RKO (cell line): ENCODE data around the gene HSD11B1L.
"Not testable (repeated sequence)": the region's sequence is repeated elsewhere in the genome, so short reads cannot be mapped to it uniquely, and the experiment has no call there.

ENCODE experiments used
- DNase-seq: peaks from one replicate; pipeline ENCODE4 v3.0.0-alpha.2; 2016; ENCODE audit warnings: low spot score

Gene HSD11B1L

DNA sequence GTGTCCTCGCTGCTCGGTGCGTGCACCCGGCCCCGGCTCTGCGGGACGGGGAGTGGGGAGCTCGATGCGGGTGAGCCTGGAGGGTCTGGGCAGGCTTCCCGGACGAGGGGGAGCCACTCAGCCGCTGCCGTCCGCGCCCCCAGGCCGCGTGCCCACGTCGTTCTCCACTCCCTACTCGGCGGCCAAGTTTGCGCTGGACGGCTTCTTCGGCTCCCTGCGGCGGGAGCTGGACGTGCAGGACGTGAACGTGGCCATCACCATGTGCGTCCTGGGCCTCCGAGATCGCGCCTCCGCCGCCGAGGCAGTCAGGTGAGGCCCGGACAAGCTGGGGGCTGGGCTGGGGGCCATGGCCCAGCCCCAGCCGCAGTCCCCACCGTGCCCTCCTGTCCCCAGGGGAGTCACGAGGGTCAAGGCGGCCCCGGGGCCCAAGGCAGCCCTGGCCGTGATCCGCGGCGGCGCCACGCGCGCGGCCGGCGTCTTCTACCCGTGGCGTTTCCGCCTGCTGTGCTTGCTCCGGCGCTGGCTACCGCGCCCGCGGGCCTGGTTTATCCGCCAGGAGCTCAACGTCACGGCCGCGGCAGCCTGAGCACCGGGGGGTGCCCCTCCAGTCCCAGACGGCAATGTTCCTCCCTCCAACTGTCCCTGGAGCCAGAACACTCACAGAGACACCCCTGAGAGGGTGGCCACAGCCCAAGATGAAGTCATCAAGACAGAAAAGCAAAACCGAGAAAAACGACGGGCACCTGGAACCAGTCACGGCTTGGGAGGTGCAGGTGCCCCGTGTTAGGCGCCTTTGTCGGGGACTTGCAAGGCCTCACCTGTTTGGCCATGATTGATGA is 6.8 kb downstream of the HSD11B1L start:
- DNase-seq: no peak

DNA sequence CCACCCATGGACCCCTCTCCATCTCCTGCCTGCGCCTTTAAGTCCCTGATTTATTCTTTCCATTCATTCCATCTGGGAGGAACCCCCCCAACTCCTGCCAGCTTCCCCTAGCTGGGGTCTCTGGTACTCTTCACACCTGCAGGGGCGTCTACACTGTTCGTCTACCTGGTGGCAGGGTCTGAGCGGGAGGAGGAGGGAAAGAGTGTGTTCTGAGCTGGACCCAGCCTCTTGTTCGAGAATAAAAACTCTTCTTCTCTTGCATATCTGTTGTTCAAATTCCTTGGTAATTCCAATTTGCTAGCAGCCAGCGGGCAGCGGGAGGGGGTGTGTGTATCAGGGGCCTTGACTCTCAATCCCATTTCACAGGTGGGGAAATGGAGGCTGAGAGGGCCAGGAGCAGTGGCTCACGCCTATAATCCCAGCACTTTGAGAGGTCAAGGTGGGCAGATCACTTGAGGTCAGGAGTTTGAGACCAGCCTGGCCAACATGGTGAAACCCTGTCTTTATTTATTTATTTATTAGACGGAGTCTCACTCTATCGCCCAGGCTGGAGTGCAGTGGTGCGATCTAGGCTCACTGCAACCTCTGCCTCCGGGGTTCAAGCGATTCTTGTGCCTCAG is 7.5 kb downstream of the HSD11B1L start:
- not testable (repeated sequence) for DNase-seq

DNA sequence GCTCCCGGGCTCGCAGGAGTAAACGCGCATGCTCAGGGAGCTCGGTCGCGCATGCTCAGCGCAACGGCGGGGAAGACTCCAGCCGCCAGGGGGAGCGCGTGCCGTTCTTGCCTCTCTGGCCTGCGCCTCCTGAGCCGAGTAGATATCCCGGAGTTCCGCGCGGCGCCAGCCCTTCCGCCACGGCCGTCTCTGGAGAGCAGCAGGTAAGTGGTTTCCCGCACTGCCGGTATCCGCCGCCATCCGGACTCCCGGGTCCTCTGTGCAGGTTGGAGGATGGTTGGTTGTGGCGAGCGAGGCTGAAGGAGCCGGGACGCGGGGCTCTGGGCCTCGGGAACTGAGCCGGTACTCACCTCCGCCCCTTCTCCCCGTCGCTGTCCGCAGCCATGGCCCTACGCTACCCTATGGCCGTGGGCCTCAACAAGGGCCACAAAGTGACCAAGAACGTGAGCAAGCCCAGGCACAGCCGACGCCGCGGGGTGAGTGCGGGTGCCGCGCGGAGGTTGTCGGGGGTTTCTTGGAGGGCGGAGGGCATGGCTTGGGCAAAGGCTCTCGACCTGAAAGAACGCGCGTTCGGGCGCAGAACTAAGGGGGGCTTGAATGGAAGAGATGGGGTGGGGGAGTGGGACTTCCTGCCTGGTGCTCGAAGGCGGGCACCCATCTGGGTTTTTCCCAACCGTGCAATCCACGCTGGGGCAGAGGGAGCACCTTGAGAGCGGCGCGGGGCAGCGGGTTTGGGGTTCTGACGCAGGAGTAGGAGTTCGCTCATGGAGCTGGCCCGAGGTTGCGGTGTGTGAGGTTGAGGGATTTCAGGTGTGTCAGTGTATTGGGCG is 9.5 kb downstream of the HSD11B1L start, which contains the start of gene RPL36:
Gene RPL36 (plus strand): TSS at position 171 of the 830 bp plus-strand sequence. CDS start 213 bp downstream, at position 384.
- DNase-seq: peak; percentile 94

DNA sequence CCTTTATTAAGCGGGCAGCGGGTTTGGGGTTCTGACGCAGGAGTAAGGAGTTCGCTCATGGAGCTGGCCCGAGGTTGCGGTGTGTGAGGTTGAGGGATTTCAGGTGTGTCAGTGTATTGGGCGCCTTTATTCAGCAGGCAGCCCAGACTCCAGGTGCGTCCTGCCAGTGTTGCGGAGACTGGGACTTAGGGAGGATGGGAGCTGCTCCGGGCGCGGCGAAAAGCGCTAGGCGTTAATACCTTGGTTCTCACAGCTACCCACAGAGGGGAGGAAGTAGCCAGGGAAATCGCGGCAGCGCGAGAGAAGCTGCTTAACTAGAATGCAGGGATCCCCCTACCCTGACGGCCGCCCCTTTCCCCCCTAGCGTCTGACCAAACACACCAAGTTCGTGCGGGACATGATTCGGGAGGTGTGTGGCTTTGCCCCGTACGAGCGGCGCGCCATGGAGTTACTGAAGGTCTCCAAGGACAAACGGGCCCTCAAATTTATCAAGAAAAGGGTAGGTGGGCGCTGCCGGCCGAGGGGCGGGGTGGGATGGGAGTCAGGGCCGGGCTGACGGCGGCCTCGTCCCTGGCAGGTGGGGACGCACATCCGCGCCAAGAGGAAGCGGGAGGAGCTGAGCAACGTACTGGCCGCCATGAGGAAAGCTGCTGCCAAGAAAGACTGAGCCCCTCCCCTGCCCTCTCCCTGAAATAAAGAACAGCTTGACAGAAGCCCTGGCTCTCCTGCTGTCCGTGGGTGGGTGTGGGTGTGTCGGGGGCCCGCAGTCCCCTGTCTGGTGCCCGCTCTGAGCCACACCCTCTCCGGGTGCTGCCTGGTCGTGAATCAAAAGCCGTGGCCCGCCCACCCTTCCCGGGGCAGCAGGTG is 10.4 kb downstream of the HSD11B1L start:
- DNase-seq: peak; percentile 80

DNA sequence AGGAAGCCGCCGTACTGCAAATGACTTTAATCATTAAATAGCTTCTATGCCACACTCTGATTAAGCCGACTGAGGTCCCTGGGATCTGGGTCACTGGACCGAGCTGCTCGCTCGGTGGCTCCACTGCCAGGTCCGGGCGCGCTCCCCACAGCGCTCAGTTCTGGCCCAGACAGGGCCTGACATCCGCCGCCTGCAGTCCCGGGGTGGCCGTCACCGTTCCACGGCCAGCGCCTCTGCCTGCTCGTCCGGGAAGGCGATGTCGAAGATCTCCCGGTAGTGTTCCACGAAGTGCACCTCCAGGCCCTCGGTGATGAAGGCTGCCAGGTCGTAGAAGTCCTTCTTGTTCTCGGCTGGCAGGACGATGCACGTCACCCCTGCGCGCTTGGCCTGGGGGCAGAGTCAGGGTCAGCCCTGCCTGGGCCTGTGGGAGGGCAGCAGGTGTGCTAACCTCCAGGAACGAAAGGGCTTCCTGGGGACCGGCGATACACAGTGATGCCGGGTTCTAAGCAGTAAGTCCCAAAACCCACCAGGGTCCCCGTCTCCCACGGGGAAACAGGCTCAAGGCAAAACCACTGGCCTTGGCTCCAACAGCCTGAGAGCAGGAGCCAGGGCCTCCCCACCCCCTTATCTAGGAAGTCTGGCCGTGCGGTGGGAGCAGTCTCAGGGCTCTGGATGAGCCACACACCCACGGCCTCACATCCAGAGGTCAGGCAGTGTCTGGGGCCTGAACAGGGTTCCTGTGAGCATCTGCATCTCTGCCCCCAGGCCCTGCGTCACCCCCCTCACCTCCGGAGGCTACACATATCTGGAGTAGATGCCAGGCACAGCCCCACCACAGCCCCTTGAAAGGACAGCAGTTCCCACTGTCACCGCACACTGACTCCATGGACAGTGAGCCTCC is 11.2 kb downstream of the HSD11B1L start:
- peak; percentile 74 for DNase-seq

DNA sequence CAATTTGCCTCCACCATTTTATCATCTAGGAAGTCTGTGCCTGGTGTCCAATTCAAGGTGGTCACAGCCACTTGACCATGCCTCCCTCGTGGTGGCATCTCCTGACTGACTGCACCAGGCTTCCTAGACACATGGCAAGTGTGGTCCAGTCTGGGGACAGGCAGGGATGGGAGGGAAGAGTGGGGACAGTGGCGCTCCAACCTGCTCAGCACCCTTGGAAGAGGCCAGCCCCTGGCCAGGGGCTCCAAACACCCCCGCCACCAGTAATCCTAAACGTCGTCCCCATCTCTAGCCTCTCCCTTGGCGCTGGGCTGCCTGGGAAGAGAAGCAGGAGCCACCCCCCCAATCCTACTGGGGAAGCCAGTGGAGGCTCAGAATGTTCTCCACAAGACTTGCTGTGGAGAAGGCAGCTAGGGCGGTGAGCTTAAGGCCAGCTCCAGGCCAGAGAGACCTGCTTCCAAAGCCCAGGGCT is 11.9 kb downstream of the HSD11B1L start:
- DNase-seq: no peak

DNA sequence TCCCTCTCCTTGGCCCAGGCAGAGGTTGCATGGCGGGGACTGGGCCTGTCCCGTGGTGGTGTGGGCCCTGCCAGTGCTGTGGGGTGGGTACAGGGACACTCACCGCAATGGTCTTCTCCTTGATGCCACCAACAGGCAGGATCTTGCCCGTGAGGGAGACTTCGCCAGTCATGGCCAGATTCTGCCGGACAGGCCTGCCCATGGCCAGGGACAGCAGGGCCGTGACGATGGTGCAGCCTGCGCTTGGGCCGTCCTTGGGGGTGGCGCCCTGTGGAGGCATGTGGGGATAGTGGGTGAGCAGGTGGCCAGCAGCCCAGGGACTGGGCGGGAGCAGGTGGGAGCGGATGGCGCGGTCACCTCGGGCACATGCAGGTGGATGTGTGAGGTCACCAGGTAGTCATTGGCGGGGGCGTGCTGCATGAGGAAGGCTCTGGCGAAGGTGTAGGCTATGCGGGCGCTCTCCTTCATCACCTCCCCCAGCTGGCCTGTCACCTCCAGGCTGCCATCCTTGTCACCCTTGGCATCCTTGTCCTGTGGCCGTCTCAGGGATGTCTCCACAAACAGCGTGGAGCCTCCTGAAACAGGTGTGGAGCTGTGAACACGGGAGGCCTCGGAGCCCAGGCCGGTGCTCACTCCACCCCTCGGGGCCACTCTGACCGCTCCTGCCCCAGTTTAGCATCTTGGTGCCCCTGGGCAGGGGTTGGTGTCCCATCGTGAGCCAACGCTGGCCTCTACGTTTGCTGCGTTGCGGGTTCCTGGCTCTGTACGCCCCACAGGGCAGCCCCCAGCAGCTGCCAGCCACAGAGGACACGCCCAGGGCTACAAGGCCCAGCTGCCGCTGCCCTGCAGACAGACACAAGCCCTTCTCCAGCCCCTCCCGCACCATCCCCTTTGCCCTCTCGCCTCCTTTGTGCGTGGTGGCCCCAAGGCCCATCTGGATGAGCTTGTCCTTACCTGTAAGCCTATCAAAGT is 12.7 kb downstream of the HSD11B1L start:
- DNase-seq: no peak

DNA sequence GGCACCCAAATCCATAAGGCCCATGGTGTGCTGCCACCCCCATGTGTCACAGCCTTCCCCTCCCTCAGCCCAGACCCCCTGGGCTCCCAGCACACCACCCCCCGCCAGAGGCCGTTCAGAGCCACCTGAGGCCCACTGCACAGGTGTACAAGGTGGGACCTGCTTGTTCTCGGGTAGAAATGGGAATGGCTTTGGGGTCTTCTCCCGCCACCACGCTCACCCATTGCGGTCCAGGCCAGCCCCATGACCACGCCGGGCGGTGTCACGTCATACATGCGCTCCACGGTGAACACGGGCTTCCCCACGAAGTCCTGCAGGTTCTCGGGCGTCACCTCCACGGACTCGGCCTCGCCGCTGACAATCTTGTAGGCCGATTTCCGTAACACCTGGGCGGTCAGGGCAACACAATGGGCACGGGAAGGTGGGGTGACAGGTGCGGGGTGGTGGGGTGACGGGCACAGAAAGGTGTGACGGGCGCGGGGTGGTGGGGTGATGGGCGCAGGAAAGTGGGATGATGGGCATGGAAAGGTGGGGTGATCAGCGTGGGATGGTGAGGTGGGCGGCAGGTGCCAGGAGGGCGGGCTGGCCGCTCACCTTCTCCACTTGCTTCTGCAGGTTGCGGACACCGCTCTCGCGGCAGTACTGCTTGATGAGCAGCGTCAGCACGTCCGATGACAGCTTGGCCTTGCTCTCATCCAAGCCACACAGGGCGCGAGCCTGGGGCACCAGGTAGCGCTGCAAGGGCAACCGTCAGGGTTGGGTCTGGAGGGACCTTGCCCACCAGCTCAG is 13.5 kb downstream of the HSD11B1L start:
- DNase-seq: no peak

DNA sequence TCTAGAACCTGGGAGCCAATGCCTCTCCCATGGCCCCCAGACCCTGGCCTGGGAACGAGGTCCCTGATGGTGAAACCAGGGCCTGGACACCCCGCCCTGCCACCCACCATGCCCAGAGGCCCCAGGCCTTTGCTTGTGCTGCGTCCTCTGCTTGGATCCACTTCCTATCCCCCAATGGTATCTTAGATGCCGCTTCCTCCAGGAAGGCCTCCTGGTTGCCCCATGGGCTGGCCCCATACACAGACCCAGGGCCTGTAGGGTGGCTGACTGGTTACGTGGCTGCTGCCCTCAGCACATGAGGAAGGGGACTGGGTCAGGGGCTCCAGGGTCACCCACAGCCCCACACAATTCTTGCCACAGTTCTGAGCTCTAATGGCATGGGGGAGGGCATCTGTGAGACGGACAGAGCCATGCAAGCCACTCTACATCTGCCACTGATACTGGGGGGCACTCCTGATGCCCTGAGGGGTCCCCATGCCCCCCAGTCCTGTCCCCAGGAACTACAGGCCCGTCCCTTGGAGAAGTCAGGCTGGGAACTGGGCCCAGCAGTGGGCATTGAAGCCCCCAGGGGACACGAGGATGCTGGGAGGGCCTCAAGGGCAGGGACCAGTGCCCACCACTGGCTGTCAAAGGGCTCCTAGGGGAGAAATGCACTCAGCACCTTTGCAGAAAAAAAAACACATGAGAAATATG is 14.3 kb downstream of the HSD11B1L start:
- DNase-seq: no peak

DNA sequence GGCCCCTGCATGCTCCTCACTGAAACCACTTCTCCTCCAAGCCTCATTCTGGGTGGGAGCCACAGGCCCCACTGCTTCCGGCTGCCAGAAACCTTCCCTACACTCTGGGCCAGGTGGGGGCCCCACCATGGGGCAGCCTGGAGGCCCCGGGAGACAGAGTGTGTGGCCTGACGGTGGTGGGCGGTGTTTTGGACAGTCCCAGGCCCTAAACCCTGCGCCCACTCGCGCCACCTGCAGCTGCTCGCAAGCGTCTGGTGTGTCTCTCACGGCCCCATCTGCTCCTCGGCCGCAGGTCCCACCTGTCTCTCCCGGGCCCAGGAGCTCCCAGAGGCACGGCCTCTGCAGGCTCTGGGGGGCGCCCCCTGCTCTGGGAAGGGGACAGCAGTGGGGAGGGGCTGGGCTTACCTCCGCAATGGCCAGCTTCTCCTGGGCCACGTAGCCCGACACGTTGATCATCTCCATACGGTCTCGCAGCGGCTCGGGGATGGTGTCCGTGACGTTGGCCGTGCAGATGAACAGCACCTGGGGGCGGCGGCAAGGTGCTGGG is 14.9 kb downstream of the HSD11B1L start:
- no peak for DNase-seq

DNA sequence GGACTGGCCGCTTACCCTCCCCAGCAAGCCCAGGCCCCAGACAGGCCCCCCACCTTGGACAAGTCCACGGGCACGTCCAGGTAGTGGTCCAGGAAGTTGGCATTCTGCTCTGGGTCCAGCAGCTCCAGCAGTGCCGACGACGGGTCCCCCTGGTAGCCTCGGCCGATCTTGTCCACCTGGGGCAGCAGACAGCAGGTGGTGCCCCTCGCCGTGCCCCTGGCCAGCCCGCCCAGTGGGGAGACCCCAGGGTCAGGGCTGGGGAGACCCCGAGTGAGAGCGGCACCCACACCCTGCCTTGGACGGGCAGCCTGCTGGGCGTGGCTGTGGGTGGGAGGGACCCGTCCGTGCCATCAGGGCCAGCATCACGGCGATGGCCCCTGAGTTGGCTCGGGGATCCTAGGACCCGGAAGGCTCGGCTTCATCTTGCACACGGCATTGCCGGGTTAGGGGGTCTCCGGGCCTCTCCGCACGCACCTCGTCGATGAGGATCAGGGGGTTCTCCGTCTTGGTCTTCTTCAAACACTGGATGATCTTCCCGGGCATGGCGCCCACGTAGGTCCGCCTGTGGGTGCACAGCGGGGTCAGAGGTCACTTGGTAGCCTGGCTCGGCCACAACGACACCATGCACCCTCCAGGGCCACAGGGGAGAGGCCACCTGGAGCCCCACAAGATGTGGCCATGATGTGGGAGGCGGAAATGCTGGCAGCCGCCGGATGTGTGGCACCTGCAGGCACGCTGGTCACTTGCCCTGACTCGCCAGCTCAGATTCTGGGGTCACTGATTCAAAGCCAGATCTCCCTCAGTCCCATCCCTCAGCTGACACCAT is 15.6 kb downstream of the HSD11B1L start:
- no peak for DNase-seq

DNA sequence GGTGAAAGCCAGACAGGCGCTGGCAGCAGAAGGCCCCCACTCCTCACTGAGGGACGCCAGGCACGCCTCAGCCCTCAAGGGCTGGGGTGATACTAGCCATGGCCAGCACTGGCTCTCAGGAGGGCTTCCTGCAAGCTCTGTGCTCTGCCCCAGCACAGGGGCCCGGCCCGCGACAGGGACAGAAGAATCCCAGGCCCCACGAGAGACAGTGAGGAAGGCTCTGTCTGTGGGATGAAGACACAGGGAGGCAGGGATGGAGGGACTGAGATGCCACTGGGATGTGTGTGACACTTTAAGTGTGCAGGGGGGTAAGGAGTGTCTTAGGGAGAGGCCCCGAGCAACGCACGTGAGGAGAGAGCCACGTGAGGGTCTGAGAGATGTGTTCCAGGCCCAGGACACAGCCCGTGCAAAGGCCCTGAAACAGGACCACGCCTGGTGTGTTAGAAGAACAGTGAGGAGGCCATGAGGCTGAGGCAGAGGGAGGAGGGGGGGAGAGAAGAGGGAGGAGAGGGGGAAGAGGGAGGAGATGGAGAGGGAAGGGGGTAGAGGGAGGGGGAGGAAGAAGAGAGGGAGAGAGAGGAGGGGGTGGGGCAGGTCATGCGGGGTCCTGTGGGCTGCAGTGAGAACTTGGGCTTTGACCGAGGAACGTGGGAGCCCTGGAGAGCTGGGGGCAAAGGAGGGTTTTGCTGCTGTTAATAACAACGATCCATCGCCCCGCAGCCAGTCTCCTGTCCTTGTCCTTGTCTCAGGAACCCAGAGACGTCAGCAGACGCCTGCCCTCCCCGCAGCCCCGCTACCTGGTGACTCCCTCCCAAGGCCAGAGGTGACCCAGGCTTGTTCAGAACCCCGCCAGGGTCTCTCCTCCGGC is 16.4 kb downstream of the HSD11B1L start:
- no peak for DNase-seq

DNA sequence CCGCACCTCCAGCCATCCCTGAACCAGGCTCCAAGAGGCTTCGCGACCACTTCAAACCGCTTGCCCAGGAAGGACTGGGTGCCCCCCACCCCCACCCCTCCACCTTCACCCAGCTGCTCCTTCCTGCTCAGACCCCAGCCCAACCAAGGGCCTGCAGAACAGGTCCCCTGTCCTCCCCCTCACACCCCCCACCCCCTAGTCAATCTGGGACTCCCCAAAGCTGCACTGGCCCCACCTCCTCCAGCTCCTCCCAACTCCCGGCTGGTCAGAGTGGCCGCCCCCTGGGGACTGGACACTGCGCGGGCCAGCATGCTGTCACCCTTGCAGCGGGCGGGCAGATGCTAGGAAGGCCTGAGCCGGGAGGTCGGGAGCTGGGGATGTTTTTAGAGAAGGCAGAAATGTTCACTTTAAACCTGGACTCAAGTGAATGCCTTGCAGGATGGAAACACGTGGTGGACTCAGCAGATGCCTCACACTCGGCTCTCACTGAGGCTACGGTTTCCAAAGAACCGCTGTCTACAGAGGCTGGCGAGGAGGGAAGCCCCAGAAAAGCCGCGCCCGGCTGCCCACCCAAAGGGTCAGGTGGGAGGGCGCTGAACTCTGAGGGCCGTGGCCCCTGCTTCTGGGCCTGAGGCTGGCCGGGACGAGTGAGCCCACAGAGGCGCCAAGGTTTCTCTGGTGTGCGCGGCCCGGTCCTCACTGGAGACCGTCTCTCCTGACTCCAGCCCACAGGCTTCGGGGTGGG is 17.2 kb downstream of the HSD11B1L start:
- DNase-seq: no peak

DNA sequence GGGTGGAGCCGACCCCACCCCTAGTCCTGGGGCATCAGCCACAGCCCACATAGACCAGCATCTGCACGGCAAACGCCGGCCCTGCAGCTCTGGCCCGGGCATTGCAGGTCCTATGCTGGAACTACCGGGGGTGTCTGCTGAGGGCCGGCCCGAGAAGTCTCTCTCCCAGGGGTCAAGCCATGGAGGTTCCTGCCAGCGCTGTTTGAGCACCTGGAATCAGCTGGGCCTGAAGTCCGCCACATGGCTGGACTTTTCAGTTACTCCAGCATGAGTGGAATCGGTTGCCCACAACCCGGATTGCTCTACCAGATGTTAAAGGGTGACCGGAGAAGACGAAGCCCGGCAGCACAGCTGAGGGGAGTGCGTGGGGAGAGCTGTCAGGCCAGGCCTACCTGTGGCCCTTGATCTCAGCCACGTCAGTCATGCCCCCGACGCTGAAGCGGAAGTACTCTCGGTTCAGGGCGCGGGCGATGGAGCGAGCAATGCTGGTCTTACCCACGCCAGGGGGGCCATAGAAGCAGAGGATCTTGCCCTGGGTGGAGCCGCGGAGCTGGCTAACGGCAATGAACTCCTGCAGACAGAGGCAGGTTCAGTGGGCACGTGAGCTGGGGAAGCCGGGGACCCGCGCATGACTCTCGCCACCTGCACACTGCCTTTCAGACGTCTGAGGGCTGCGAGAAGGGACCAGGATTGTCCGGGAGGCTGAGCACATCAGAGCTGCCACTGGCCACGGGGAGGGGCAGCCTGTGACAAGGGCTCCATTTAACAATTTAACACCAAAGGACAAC is 18.0 kb downstream of the HSD11B1L start:
- no peak for DNase-seq
